ENCODE measurements around the gene MPV17.
A peak's percentile ranks its signal among the peaks of the same experiment; 100 is the strongest.
"Not testable (repeated sequence)": the region's sequence is repeated elsewhere in the genome, so short reads cannot be mapped to it uniquely, and the experiment has no call there.

The MPV17 gene

GRCh38 chr2:27313882-27314645 lies 8.8 kb downstream of the MPV17 start:
- no peak for TF ChIP-seq ZNF274 (IDR thresholded peaks at IDR 0.05; ENCODE audit: low read depth, low read length)
- H3K4me3 ChIP-seq (ENCODE audit: low read length), result no peak overlapping the region

- TF ChIP-seq ZNF274 (IDR thresholded peaks at IDR 0.05; ENCODE audit: low read depth, low read length), result no peak
- no peak overlapping the region for H3K4me3 ChIP-seq (ENCODE audit: low read length)
Observed at GRCh38 chr2:27312152-27312551, 10.7 kb downstream of the MPV17 start.

- no peak overlapping the region for H3K4me3 ChIP-seq (ENCODE audit: low read length)
- TF ChIP-seq ZNF274 (IDR thresholded peaks at IDR 0.05; ENCODE audit: low read depth, low read length), result no peak
Observed at GRCh38 chr2:27309651-27310050, 13.2 kb downstream of the MPV17 start.

- H3K4me3 ChIP-seq (ENCODE audit: low read length), result no peak within 1 kb of the TSS
- TF ChIP-seq ZNF274 (IDR thresholded peaks at IDR 0.05; ENCODE audit: low read depth, low read length), result no peak
Observed at GRCh38 chr2:27308359-27308881, 14.5 kb downstream of the MPV17 start, which contains the start of gene UCN. Gene UCN (minus strand): TSS chr2:27308445. CDS start chr2:27307895, 550 bp downstream.

GRCh38 chr2:27307545-27308358 lies 15.1 kb downstream of the MPV17 start:
- no peak overlapping the region for H3K4me3 ChIP-seq (ENCODE audit: low read length)
- no peak for TF ChIP-seq ZNF274 (IDR thresholded peaks at IDR 0.05; ENCODE audit: low read depth, low read length)

- TF ChIP-seq ZNF274 (IDR thresholded peaks at IDR 0.05; ENCODE audit: low read depth, low read length), result no peak
- H3K4me3 ChIP-seq (ENCODE audit: low read length), result no peak overlapping the region
Observed at GRCh38 chr2:27307287-27307544, 15.7 kb downstream of the MPV17 start.

GRCh38 chr2:27306573-27307286 lies 16.2 kb downstream of the MPV17 start:
- no peak for TF ChIP-seq ZNF274 (IDR thresholded peaks at IDR 0.05; ENCODE audit: low read depth, low read length)
- no peak overlapping the region for H3K4me3 ChIP-seq (ENCODE audit: low read length)

GRCh38 chr2:27306136-27306535 lies 16.8 kb downstream of the MPV17 start:
- no peak overlapping the region for H3K4me3 ChIP-seq (ENCODE audit: low read length)
- TF ChIP-seq ZNF274 (IDR thresholded peaks at IDR 0.05; ENCODE audit: low read depth, low read length), result no peak

GRCh38 chr2:27305516-27305915 lies 17.4 kb downstream of the MPV17 start:
- no peak overlapping the region for H3K4me3 ChIP-seq (ENCODE audit: low read length)
- TF ChIP-seq ZNF274 (IDR thresholded peaks at IDR 0.05; ENCODE audit: low read depth, low read length), result no peak

GRCh38 chr2:27304488-27305240 lies 18.2 kb downstream of the MPV17 start:
- TF ChIP-seq ZNF274 (IDR thresholded peaks at IDR 0.05; ENCODE audit: low read depth, low read length), result no peak
- H3K4me3 ChIP-seq (ENCODE audit: low read length), result no peak overlapping the region

GRCh38 chr2:27303093-27304025 lies 19.5 kb downstream of the MPV17 start:
- peak overlapping the region; percentile 24; the same call in 1 of the 2 replicates for H3K4me3 ChIP-seq (ENCODE audit: low read length)

GRCh38 chr2:27300606-27301005 lies 22.3 kb downstream of the MPV17 start:
- not testable (repeated sequence) for H3K4me3 ChIP-seq (ENCODE audit: low read length)

More at GRCh38 chr2:27303093-27304025, 19.5 kb downstream of the MPV17 start:
- TF ChIP-seq ZNF274 (IDR thresholded peaks at IDR 0.05; ENCODE audit: low read depth, low read length), result no peak
